Prostate gland (tissue), 2 donors: ENCODE results near the gene SUSD2. TPM values are rescaled to one million over a fixed set of nuclear protein-coding genes. Genes with fewer than 3 reads are reported as not detected.
A peak's percentile ranks its signal among the peaks of the same experiment; 100 is the strongest.

Experiments used
- DNase-seq: peaks from one replicate; pipeline ENCODE4 v3.0.0-alpha.2; 2019; ENCODE audit warnings: low spot score
- H3K27ac ChIP-seq, 2 donors: fragments of 200-600 bp; sonication (generic); 2 replicates each; pipeline ENCODE4 v1.5.1; 2017 to 2019
- H3K27me3 ChIP-seq: fragments of 200-600 bp; sonication (generic); replicated peaks from 2 replicates; pipeline ENCODE4 v1.5.1; 2019; ENCODE audit not compliant: insufficient read depth
- H3K36me3 ChIP-seq, 2 donors: fragments of 200-600 bp; sonication (generic); 1 replicate in 1 of 2; 2 replicates in 1 of 2; pipeline versions ENCODE4 v1.5.1 to v1.8.1; 2017 to 2019
- H3K4me1 ChIP-seq: fragments of 200-600 bp; sonication (generic); replicated peaks from 2 replicates; pipeline ENCODE4 v1.5.1; 2019
- H3K4me3 ChIP-seq, 2 donors: fragments of 200-600 bp; sonication (generic); 2 replicates each; pipeline ENCODE4 v1.5.1; 2017 to 2019
- H3K9me3 ChIP-seq: fragments of 200-600 bp; sonication (generic); 2 replicates; pipeline ENCODE4 v1.5.1; 2017
- POLR2A ChIP-seq: fragments of 450-650 bp; IDR thresholded peaks from one replicate; pipeline ENCODE4 v1.6.1; 2016; ENCODE audit warnings: antibody characterized with exemption, mild to moderate bottlenecking
- POLR2AphosphoS5 ChIP-seq: sonication (generic); formaldehyde crosslinking; IDR thresholded peaks from one replicate; pipeline ENCODE4 v1.6.1; 2017; ENCODE audit warnings: antibody characterized with exemption
- WGBS: methylation state at CpG from one replicate; pipeline ENCODE4 v1.1.5; 2018; 5-methylcytosine and 5-hydroxymethylcytosine counted together
- intact Hi-C: fragments of 100-400 bp; cut with DNase I; formaldehyde crosslinking; loops from one replicate; pipeline ENCODE4 v1.14.2; 2022
- total RNA-seq, 2 donors: library from RNA; depleted of rRNA; stranded (reverse); fragments of >200 nt; gene quantifications; one replicate each; pipeline ENCODE4 v1.1.0, GENCODE V29; 2016
- TF ChIP-seq, protein P1 (sequence below), 4 experiments: fragments of 200-600 bp in 2 of 4; fragments of 450-650 bp in 2 of 4; sonication (generic) in 2 of 4; IDR thresholded peaks; 1 replicate in 3 of 4; 2 replicates in 1 of 4; pipeline ENCODE4 v1.5.1; 2016 to 2019; ENCODE audit warnings: antibody characterized with exemption in 4 of 4, mild to moderate bottlenecking in 2 of 4, moderate library complexity in 2 of 4

Gene SUSD2
- total RNA-seq, 2 donors from 2014 or later: 7.8 to 9.3 TPM

DNA sequence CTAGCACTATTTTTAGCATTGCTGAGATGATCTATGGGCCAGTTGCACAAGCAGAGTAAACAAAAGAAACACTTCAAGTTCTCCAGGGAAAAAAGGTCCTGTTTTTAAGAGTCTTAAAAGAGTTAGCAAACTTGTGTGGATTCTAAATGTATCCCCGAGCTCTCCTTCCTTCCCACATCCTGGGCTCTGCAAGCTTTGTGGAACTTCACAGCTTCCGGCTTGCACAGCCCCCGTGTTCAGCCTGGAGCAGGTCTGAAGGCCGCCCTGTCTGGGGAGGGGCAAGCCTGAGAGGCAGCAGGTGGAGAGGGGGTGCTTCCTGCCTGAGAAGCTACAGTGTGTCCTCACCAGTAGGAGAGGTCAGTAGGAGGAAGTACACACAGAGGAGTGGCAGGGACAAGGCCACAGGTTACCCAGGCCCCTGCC, 35.1 kb upstream of the SUSD2 start:
- peaks cover 29% of the 10 kb centered on the region for H3K4me1 ChIP-seq
- peak; percentile 34 for DNase-seq
- H3K4me3 ChIP-seq: no peak overlapping the region
- H3K36me3 ChIP-seq: no peaks in the 10 kb centered on the region
- WGBS: 8% methylated on average over 4 of the region's 4 CpGs
- intact Hi-C loops: no loop called here
- H3K9me3 ChIP-seq: no peaks in the 10 kb centered on the region
- H3K27ac ChIP-seq: peak overlapping the region; percentile 80 to 82
- TF ChIP-seq POLR2A (no peak), POLR2AphosphoS5 (peak; percentile 76)
- TF ChIP-seq, protein P1, sequence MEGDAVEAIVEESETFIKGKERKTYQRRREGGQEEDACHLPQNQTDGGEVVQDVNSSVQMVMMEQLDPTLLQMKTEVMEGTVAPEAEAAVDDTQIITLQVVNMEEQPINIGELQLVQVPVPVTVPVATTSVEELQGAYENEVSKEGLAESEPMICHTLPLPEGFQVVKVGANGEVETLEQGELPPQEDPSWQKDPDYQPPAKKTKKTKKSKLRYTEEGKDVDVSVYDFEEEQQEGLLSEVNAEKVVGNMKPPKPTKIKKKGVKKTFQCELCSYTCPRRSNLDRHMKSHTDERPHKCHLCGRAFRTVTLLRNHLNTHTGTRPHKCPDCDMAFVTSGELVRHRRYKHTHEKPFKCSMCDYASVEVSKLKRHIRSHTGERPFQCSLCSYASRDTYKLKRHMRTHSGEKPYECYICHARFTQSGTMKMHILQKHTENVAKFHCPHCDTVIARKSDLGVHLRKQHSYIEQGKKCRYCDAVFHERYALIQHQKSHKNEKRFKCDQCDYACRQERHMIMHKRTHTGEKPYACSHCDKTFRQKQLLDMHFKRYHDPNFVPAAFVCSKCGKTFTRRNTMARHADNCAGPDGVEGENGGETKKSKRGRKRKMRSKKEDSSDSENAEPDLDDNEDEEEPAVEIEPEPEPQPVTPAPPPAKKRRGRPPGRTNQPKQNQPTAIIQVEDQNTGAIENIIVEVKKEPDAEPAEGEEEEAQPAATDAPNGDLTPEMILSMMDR (IDR thresholded peaks at IDR 0.05): peak in 1 of 4 experiments; percentile 5
- H3K27me3 ChIP-seq: no peaks in the 10 kb centered on the region

DNA sequence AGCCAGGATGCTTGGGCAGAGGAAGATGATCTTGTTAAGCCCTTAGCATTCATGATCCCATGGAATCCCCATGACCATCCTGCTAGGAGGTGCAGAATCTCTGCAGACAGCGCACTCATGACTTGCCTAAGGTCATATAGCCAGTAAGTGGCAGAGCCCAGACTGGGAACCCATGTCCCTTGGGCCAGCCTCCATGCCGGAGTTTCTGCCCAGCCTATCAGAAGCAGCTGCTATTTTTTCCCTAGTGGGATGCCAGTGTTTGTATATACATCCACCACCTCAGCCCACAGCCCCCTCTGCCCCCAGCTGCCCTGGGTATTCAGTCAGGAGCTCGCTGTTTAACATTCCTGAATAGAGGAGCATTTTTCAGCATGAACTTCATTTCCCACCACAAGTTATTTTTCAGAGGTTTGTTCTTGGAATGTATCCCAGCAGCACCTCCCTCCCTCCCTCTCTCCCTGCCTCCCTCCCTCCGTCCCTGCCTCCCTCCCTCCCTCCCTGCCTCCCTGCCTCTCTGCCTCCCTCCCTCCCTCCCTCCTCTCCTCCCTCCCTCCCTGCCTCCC, 34.4 kb upstream of the SUSD2 start:
- intact Hi-C loops: no loop called here
- Histone ChIP-seq H3K27ac (peak overlapping the region; percentile 80 to 82), H3K4me3 (no peak overlapping the region), H3K9me3 (no peaks in the 10 kb centered on the region), H3K27me3 (no peaks in the 10 kb centered on the region), H3K4me1 (peaks cover 29% of the 10 kb centered on the region), H3K36me3 (no peaks in the 10 kb centered on the region)
- DNase-seq: no peak
- TF ChIP-seq POLR2A (no peak), POLR2AphosphoS5 (no peak)
- TF ChIP-seq, protein P1 (IDR thresholded peaks at IDR 0.05): no peak
- 30% methylated on average over 4 of the region's 4 CpGs for WGBS

DNA sequence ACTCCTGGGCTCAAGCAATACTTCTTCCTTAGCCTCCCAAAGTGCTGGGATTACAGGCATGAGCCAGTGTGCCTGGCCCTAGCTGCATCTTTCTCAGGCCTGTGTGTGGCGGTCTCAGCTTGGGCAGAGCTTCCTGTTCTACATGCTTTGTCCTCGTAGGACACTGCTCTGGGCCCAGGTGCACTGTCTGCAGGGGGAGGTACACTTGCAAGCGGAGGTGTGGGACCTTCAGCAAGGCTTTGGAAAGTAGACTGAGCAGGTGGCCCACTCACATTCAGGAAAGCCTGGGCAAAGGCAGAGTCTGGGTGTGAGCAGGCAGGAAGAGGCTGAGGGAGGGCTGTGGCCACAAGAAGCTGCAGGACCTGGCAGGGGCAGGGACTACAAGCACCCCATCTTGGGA, 33.6 kb upstream of the SUSD2 start:
- TF ChIP-seq, protein P1 (IDR thresholded peaks at IDR 0.05): no peak
- H3K27ac ChIP-seq: peak overlapping the region; percentile 52 to 82
- H3K4me3 ChIP-seq: no peak overlapping the region
- intact Hi-C loops: no loop called here
- DNase-seq: no peak
- H3K9me3 ChIP-seq: no peaks in the 10 kb centered on the region
- no peaks in the 10 kb centered on the region for H3K36me3 ChIP-seq
- WGBS: 68% methylated on average over 3 of the region's 3 CpGs
- H3K4me1 ChIP-seq: peaks cover 29% of the 10 kb centered on the region
- H3K27me3 ChIP-seq: no peaks in the 10 kb centered on the region

DNA sequence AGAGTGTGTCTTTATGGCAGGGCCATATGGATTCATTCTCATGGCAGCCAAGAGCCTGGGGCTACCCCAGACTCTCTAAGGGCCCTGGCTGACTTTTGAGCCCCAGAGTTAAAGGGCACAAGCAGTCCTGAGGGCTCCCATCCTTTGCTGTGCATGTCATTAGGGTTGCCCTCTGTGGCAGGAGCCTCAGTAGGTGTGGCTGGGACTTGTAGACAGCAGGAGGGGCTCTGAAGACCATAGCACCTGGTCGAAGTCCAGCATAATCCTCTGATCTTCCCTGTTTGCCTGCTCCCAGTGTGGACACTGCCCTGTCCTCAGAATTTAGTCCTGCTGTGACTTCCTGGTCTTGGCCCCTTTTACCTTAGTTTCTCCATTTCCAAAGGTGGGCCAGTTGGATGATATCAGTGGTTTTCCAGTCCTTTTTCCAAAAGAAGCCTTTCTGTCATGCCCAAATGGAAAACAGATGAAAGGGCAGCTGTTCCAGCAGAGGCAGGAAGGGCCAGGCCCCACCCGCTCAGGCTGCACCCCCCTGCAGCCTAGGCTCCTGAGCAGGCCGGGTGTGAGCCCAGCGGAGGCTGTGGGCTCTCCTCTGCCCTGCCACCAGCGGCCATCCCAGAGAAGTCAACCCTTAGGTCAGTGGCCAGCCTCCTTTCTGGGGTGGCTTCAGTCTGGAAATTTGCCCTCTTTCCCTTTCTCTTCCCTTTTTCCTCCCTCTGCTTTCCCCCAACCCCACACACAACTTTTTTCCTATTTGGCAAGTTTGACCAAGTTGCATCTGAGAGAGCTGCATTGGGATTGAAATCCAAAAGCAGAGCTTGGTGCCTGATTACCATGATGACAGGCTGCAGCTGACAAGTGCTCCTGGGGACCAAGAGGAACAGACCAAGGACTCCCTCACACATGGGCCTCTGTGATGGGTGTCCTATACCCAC, 32.8 kb upstream of the SUSD2 start:
- no peak overlapping the region for H3K4me3 ChIP-seq
- H3K27me3 ChIP-seq: no peaks in the 10 kb centered on the region
- DNase-seq: no peak
- no peaks in the 10 kb centered on the region for H3K36me3 ChIP-seq
- intact Hi-C loops: no loop called here
- H3K4me1 ChIP-seq: peaks cover 29% of the 10 kb centered on the region
- 80% methylated on average over 5 of the region's 5 CpGs for WGBS
- TF ChIP-seq POLR2A (no peak), POLR2AphosphoS5 (no peak)
- TF ChIP-seq, protein P1 (IDR thresholded peaks at IDR 0.05): no peak
- peak overlapping the region; percentile 52 to 82 for H3K27ac ChIP-seq
- no peaks in the 10 kb centered on the region for H3K9me3 ChIP-seq
